ENCODE measurements around the gene MMP17. TPM values are rescaled to one million over a fixed set of nuclear protein-coding genes. Genes with fewer than 3 reads are reported as not detected.
"Not testable (repeated sequence)": the region's sequence is repeated elsewhere in the genome, so short reads cannot be mapped to it uniquely, and the experiment has no call there.

The MMP17 gene
- total RNA-seq, 1 donor from 2014 or later: 5.2 TPM

DNA sequence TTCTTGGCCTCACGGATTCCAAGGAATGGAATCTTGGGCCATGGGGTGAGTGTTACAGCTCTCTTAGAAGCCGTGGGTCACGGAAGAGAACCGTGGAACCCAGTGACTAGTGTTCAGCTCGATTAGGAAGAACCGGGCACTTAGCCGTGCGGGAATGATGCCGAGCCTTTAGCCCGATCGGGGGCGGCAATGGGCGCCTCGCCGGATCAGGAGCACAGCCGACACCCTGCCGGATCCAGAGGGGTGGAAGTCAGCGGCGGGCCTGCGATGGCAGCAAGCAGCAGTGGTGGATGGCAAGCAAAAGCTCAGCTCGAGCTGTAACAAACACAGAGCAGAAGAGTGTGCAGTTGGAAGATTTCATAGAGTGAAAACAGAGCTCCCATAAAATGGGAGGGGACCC lies 45.1 kb downstream of the MMP17 start:
- TF ChIP-seq POLR2AphosphoS5 (IDR thresholded peaks at IDR 0.05; ENCODE audit: insufficient read depth in 1 of 2, low read depth in 1 of 2) (no peak), POLR2A (IDR thresholded peaks at IDR 0.05) (no peak)
- TF ChIP-seq, protein P1, sequence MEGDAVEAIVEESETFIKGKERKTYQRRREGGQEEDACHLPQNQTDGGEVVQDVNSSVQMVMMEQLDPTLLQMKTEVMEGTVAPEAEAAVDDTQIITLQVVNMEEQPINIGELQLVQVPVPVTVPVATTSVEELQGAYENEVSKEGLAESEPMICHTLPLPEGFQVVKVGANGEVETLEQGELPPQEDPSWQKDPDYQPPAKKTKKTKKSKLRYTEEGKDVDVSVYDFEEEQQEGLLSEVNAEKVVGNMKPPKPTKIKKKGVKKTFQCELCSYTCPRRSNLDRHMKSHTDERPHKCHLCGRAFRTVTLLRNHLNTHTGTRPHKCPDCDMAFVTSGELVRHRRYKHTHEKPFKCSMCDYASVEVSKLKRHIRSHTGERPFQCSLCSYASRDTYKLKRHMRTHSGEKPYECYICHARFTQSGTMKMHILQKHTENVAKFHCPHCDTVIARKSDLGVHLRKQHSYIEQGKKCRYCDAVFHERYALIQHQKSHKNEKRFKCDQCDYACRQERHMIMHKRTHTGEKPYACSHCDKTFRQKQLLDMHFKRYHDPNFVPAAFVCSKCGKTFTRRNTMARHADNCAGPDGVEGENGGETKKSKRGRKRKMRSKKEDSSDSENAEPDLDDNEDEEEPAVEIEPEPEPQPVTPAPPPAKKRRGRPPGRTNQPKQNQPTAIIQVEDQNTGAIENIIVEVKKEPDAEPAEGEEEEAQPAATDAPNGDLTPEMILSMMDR (IDR thresholded peaks at IDR 0.05): no peak
- H3K9me3 ChIP-seq: no peaks in the 10 kb centered on the region
- intact Hi-C loops (cut with DNase I): no loop called here
- no peak overlapping the region for H3K27ac ChIP-seq
- no peak overlapping the region for H3K4me3 ChIP-seq
- no peaks in the 10 kb centered on the region for H3K36me3 ChIP-seq
- DNase-seq (ENCODE audit: extremely low spot score in 2 of 2): no peak
- no peaks in the 10 kb centered on the region for H3K27me3 ChIP-seq
- H3K4me1 ChIP-seq: no peaks in the 10 kb centered on the region

DNA sequence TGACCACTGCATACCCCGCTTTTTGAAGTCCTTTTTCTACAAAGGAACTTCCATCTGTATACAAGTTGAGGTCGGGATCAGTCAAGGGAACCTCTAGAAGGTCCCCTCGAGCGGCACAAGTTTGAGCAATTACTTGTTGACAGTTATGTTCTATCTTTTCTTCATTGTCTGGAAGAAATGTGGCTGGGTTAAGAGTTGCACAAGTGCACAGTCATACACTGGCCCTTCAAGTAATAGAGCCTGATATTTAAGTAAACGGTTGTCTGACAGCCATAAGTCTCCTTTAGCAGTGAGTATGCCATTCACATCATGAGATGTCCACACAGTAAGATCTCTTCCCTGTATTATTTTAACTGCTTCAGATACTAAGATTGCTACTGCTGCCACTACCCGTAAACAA lies 46.8 kb downstream of the MMP17 start:
- H3K27ac ChIP-seq; H3K27me3 ChIP-seq; H3K36me3 ChIP-seq; intact Hi-C loops (cut with DNase I); DNase-seq (ENCODE audit: extremely low spot score in 2 of 2); H3K4me3 ChIP-seq; H3K9me3 ChIP-seq; H3K4me1 ChIP-seq: not testable (repeated sequence)

DNA sequence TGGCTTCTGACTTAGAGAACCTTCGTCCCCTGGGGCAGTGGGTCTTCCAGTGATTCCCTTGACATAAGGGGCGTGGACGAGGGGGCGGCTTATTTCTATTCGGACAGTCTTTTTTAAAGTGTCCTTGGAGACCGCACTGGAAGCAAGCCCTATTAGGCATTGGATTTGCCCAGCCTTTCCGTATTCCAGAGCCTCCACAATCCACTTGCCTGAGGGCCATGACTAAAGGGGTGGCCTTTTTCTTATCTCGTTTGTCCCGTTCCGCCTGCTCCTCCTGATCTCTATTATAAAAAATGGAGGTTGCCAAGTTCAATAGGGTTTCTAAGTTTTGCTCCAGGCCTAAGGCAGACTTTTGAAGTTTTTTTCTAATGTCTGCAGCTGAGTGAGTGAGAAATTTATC lies 49.0 kb downstream of the MMP17 start:
- H3K4me1 ChIP-seq; H3K27me3 ChIP-seq; H3K36me3 ChIP-seq; intact Hi-C loops (cut with DNase I); H3K27ac ChIP-seq; H3K4me3 ChIP-seq; H3K9me3 ChIP-seq; DNase-seq (ENCODE audit: extremely low spot score in 2 of 2): not testable (repeated sequence)

DNA sequence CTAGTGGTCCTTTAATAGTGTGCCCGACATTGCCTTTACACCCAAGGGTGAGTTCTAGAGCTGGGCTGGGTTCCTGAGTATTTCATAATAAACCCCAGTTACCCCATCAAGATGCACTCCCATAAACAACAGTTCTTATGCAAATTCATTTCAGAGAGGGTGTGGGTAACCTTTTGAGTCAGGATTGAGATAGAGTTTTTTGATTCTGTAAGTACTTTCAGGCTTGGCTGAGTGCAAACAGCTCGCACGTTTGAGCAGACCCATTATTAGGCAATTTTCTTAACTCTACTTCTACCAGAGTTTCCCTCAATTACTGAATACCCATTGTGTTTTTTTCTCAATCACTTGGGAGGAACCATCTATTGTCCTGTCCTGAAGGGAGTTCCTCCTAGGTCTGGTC lies 50.2 kb downstream of the MMP17 start:
- DNase-seq (ENCODE audit: extremely low spot score in 2 of 2); H3K36me3 ChIP-seq; H3K27ac ChIP-seq; H3K4me1 ChIP-seq; H3K27me3 ChIP-seq; H3K9me3 ChIP-seq; intact Hi-C loops (cut with DNase I); H3K4me3 ChIP-seq: not testable (repeated sequence)

DNA sequence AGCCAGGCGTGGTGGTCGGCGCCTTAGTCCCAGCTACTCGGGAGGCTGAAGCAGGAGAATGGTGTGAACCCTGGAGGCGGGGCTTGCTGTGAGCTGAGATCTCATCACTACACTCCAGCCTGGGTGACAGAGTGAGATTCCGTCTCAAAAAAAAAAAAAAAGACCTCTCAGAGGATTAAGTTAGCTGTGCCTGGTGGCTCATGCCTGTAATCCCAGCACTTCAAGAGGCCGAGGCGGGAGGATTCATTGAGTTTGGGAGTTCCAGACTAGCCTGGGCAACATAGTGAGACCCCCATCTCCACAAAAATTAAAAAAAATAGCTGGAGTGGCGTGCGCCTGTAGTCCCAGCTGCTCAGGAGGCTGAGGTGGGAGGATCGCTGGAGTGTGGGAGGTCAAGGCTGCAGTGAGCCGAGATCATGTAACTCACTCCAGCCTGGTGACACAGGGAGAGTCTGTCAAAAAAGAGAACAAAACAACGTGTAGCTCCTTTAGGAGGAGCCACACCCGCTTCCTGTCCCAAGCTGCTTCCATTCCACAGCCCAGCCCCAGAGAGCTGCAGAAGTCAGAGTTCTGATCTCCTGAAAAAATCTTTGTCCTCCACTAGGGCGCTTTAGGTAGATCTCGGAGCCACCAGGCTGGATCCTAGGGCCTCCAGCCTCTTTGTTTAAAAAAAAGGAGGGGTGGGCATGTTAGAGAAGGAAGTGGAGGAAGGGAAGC lies 54.8 kb downstream of the MMP17 start:
- Histone ChIP-seq H3K4me1 (peaks cover 8% of the 10 kb centered on the region), H3K4me3 (no peak overlapping the region), H3K27me3 (no peaks in the 10 kb centered on the region), H3K9me3 (no peaks in the 10 kb centered on the region), H3K27ac (peak overlapping the region; percentile 59), H3K36me3 (no peaks in the 10 kb centered on the region)
- intact Hi-C loops (cut with DNase I): no loop called here
- TF ChIP-seq POLR2A (IDR thresholded peaks at IDR 0.05): no peak
- TF ChIP-seq, protein P1 (IDR thresholded peaks at IDR 0.05): no peak
- no peak for DNase-seq (ENCODE audit: extremely low spot score in 2 of 2)

DNA sequence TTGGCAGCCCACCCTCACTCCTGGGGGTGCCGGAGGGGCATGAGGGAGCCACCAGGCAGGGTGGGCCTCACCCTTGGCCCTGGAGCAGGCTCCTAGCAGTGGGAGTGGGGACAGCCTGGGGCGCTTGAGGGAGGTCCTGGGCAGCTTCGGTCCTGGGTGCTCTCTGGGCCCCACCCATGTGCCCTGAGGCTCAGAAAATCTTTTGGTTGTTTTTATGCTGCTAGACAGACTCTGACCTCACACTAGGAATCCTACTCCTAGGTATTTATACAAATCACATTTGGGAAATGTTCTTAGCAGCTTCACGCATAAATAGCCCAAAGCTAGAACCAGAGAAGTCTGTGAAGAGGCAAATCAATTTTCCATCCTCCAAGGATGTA lies 55.3 kb downstream of the MMP17 start:
- intact Hi-C loops (cut with DNase I): no loop called here
- no peak for DNase-seq (ENCODE audit: extremely low spot score in 2 of 2)
- Histone ChIP-seq H3K9me3 (no peaks in the 10 kb centered on the region), H3K27ac (peak overlapping the region; percentile 59), H3K36me3 (no peaks in the 10 kb centered on the region), H3K4me1 (peaks cover 8% of the 10 kb centered on the region), H3K4me3 (no peak overlapping the region), H3K27me3 (no peaks in the 10 kb centered on the region)
- TF ChIP-seq POLR2A (IDR thresholded peaks at IDR 0.05) (no peak), POLR2AphosphoS5 (IDR thresholded peaks at IDR 0.05; ENCODE audit: insufficient read depth in 1 of 2, low read depth in 1 of 2) (no peak)
- TF ChIP-seq, protein P1 (IDR thresholded peaks at IDR 0.05): no peak

DNA sequence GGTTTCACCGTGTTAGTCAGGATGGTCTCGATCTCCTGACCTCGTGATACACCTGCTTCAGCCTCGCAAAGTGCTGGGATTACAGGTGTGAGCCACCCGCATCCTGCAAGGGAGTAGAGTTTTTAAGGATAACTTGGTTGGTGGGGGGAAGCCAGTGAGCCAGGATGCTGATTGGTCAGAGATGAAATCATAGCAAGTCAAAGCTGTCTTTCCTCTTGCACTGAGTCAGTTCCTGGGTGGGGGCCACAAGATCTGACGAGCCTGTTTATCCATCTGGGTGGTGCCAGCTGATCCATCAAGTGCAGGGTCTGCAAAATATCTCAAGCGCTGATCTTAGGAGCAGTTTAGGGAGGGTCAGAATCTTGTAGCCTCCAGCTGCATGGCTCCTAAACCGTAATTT lies 56.9 kb downstream of the MMP17 start:
- intact Hi-C loops (cut with DNase I); H3K9me3 ChIP-seq; H3K4me1 ChIP-seq: not testable (repeated sequence)

More for the DNA sequence above, 56.9 kb downstream of the MMP17 start:
- H3K36me3 ChIP-seq; H3K4me3 ChIP-seq; H3K27me3 ChIP-seq; DNase-seq (ENCODE audit: extremely low spot score in 2 of 2); H3K27ac ChIP-seq: not testable (repeated sequence)

Data from vagina (tissue), 2 donors.